H1 (cell line): ENCODE measurements around the gene CSAD. TPM values are rescaled to one million over a fixed set of nuclear protein-coding genes. Genes with fewer than 3 reads are reported as not detected.

Experiments used
- E2F6 ChIP-seq: IDR thresholded peaks from 2 replicates; pipeline ENCODE4 v1.6.1; 2012; ENCODE audit warnings: inconsistent platforms
- HDAC6 ChIP-seq: IDR thresholded peaks from one replicate; pipeline ENCODE4 v1.7.1; 2012; ENCODE audit warnings: low read depth, mild to moderate bottlenecking, inconsistent platforms, low read length, moderate library complexity
- SP2 ChIP-seq: IDR thresholded peaks from 2 replicates; pipeline ENCODE4 v1.6.1; 2012; ENCODE audit warnings: mild to moderate bottlenecking, low read length, inconsistent platforms
- SUZ12 ChIP-seq: fragments of 200-600 bp; sonication (generic); IDR thresholded peaks from 2 replicates; pipeline ENCODE4 v1.6.1; 2012; ENCODE audit warnings: mild to moderate bottlenecking, inconsistent platforms, low read length, moderate library complexity, mixed read lengths
- TBP ChIP-seq: IDR thresholded peaks from 2 replicates; pipeline ENCODE4 v1.6.1; 2011; ENCODE audit warnings: low read depth, low read length, improper control_type of control experiment
- ZNF274 ChIP-seq: IDR thresholded peaks from 2 replicates; pipeline ENCODE4 v1.7.0; 2012; ENCODE audit warnings: low read length, borderline replicate concordance; ENCODE audit errors: extremely low read depth
- polyA plus RNA-seq, 7 experiments: library from polyadenylated mRNA; depleted of rRNA in 3 of 7; stranded (reverse) in 5 of 7; unstranded in 2 of 7; fragments of >200 nt in 5 of 7; fragments of 200-250 nt in 2 of 7; gene quantifications; 1 replicate in 5 of 7; 2 replicates in 1 of 7; 4 replicates in 1 of 7; pipeline versions ENCODE4 v1.2.1 to v1.2.3, GENCODE V29; 2011 to 2013; ENCODE audit warnings: missing spikeins in 2 of 7, mixed read lengths in 2 of 7
- total RNA-seq: library from RNA; stranded (reverse); fragmentation: NEBNext Ultra II Directional; extraction: Animal tissue kit (Norgen Biotek cat#: 25700); gene quantifications from 2 replicates; pipeline ENCODE4 v1.2.1, GENCODE V29; 2021

The CSAD gene
- total and polyA plus RNA-seq, 2 of the 8 experiments (the other 6 are each of a cell fraction or from before 2014, with no cell fraction given) = 8.8 to 11.3 TPM

GRCh38 chr12:53225635-53226424, 45.1 kb upstream of the CSAD start (continued):
- TF ChIP-seq E2F6 (no peak), TBP (no peak), ZNF274 (no peak), HDAC6 (no peak), SP2 (no peak), SUZ12 (no peak)
